GM18951 (cell line): ENCODE data around the gene RCSD1.
A peak's percentile ranks its signal among the peaks of the same experiment; 100 is the strongest.

ENCODE experiments used
- POLR2A ChIP-seq: IDR thresholded peaks from 4 replicates; pipeline ENCODE4 v1.6.1; 2011; ENCODE audit warnings: mild to moderate bottlenecking; ENCODE audit not compliant: insufficient read length, insufficient read depth; ENCODE audit errors: extremely low read depth
- in situ Hi-C: fragments of 300-500 bp; cut with MboI; formaldehyde crosslinking; loops from one replicate; pipeline ENCODE4 v1.12.0; 2022; ENCODE audit warnings: low sequenced_read_pairs, mixed read lengths, inconsistent platforms; ENCODE audit not compliant: unreplicated experiment

RCSD1 gene

DNA sequence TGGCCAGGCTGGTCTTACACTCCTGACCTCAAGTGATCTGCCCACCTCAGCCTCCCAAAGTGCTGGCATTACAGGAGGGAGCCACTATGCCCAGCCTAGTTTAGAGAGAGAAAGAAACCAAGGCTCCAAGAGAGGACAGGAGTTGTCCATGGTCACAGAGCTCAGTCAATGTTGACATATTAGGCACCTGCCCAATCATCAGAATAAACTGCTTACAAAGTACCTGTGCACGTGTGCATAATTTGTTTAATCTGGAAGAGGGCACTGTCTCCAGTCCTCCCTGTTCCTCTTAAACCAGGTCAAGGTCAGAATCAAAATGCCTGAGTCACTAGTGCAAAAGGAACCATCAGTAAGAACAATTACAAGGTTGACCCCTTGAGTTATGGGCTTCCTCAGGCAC is 71.5 kb downstream of the RCSD1 start:
- TF ChIP-seq POLR2A: no peak
- in situ Hi-C loops: no loop called here

DNA sequence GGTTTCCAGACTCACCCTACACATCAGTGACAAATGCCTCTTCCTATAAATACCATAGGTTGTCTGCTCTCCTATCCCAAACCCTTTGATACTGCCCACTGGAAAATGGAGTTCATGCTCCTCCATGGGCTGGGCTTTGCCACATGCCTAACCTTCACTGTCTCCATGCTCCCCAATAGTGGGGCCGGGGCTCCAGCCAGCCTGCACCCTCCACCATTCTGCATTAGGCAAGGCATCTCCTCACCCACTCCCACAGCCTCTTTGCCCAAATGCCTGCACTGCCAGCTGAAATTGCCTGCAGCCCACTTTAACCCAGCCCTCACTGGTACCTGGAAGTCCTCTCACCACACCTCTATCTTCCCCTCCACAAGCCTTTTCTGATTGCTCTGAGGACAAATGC is 73.5 kb downstream of the RCSD1 start:
- in situ Hi-C loops: no loop called here
- TF ChIP-seq POLR2A: no peak

DNA sequence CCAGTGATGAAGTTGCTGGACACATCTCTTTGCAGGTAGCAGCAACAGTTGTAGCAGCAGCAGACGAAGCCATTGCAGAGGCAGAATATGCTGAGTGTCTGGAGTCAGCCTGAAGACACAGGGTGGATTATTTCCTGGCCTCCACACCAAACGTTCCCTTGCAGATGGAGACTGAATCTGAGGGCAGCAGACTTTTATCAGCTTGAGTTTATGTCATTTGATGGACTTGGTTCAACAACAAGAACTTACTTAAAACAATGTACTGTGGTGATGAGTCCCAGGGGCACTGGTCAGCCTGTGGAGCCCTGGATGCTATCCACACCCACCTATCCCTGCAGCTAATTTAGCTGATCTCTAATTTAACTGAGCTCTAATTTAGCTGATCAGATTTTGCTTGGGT is 74.7 kb downstream of the RCSD1 start:
- no peak for TF ChIP-seq POLR2A
- in situ Hi-C loops: no loop called here

DNA sequence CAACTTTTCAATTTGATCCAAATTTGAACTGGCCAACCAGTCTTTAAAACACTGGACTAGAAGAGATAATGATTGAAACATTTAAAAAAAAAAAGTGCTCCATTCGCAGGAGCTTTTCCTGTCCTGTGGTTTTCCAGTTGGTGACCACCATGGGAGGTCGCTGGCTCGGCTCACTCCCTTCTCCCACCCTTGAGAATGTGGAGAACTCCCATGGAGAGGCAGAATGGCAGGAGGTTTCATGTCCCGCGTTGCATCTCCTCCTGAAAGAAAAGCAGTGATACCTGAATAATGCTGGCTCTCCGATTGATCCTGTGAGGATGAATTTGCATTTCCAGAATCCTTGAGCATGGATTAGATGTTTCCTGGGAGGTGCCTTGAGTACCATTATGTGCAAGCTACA is 75.2 kb downstream of the RCSD1 start:
- in situ Hi-C loops: no loop called here

DNA sequence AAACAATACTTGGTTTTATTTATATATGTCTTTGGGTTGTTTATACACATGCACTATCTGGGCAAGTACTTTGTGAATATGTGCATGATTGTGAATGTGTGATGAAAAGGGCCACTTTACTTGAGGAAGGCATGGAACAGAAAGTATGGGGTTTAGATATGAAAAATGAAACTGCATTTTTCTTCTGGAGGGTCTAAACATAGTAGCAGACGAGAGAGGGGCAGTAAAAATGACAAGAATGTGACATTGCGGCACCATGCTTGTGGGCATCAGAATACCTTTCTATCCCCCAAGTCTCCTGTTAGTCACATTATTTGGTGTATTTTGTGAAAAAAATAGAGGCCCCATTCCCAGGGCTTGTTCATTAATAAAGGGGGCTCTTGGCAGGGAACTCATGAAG is 76.3 kb downstream of the RCSD1 start:
- in situ Hi-C loops: no loop called here
- TF ChIP-seq POLR2A: no peak

More for the DNA sequence above, 75.2 kb downstream of the RCSD1 start:
- no peak for TF ChIP-seq POLR2A

DNA sequence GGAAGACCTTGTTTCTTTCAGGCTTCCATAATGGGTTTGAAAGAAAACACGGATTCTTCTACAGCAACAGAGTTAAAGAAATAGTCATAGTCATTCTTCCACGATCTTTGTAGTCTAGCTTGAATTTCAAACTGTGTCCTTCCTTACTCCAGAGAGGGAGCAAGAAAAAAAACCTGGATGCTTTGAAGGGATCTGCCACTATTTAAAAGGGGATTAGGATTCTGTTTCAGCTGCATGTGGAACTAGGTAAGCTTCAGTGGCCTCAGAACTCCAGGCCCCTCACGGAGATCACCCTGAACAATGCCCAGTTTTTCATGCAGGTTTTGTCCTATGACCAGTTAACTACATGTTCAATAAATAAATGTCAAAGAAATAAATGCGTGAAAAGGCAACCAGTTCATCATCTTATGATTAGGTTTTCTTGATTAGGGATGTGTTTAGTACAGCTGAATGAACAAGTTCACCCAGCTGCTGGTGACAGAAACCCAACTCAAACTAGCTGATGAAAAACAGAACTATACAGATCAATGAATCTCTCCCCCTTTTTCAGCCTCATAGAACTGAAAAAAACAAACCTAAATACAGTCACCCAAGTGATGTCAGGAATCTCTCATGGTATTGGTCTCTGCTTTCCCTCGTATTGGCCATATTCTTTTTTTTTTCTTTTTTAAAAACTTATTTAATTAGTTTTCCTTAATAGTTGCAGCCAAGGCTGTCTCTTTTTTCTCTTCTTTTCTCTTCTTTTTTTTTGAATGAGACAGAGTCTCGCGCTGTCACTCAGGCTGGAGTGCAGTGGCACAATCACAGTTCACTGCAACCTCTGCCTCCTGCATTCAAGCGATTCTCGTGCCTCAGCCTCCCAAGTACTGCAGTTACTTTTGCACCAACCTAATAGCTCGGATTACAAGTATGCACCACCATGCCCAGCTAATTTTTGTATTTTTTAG is 77.2 kb downstream of the RCSD1 start:
- in situ Hi-C loops: no loop called here
- no peak for TF ChIP-seq POLR2A

DNA sequence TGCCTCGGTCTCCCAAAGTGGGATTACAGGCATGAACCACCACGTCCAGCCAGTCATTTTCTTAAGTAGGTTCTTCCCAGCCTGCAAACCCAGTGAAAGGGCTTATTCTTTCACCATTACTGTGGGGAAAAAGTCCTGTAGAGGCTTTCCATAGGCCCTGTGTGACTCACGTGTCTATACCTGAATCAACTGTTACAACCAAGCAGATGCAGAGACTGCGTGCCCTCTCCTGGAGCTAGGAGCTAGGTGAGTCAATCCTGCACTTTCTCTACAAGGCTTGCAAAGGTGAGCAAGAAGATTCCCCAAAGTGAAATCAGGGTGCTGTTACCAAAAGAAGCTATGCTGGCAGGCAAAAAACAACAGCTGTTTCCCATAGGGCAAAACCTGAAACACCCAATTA is 77.9 kb downstream of the RCSD1 start:
- TF ChIP-seq POLR2A: no peak
- in situ Hi-C loops: no loop called here

DNA sequence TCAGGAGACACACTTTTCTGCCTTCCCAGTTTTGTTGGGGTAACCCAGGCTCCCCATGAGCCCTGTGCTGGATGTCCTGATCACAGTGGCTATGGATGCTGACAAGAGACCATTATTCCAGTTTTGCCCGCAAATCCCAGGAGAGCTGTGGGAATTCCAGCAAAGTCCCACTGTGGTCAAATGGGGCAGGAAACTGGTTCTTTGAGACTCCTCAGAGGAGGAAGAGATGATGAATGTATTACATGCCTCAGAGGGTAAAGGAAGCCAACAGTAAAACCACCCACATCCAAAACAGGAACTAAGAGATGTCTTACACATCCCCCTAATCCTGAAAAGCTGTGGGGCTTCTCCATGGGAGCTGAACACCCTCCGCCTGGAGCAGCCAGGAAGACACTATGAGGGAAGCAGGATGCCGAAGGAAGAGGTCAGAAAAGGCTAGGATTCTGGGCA is 78.9 kb downstream of the RCSD1 start:
- no peak for TF ChIP-seq POLR2A
- in situ Hi-C loops: no loop called here

DNA sequence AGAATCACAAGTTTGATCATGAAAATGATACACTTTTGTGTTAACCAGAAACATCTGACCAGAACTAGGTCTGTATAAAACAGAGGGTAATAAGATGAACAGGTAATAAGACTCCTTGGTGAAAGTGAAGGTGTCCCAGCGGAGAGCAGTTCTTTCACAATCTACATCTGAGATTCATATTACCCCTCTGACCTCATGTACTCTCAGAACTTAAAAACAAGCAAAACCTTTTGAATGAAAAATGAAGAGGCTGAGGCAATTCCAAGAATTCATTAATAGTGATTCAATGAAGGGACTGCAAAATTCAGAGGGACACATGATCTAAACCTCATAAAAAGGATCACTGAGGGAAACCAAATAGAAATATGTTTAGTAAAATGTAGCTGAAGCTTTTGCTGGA is 80.8 kb downstream of the RCSD1 start:
- TF ChIP-seq POLR2A: no peak
- in situ Hi-C loops: no loop called here

DNA sequence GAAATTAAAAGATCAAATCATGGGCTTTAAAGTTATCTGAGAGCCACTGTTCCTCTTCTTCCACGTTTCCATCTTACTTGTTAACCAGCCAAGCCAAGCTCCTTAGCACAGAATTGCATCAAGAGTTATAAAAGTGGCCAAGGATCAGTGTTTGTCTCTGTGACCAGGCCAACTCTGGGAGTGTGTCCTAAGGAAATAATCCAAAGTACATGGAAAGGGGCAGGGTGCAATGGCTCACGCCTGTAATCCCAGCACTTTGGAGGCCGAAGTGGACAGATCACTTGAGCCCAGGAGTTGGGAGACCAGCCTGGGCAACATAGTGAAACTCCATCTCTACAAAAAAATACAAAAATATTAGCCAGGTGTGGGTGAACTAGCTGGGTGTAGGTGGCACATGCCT is 81.8 kb downstream of the RCSD1 start:
- in situ Hi-C loops: no loop called here
- no peak for TF ChIP-seq POLR2A

DNA sequence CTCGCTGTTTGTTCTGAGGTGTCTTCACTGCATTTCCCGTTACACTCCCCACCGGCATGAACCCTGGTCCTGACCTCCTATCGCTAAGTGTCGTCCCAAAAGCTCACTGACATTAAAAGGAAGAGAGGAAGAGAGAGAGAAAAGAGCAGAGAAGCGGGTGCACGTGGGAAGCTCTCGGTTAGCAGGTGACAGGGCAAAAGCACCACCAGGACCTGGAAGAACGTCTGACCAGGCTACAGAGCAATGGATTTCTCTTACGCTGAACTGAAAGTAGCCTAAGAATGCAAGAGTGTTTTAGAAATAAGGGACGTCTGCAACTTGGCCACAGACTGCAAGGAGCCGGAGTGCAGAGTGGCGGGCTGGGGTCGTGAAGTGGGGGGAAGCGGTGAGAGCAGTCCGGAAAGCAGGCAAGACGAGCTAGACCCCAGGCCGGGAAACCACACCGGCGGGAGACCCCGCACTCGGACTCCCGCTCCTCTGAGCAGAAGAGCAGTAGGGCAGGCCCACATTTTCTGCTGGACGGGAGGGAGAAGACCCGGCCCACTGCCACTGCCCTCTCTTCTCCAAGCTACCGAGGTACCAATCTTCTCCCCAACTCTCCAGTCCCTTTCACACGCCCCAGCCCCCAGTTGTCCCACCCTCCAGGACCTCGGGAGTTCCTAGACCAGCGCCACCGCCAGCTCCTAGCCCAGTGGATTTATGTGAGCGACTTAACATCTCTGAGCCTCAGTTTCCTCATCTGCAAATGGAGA is 83.5 kb downstream of the RCSD1 start:
- no peak for TF ChIP-seq POLR2A
- in situ Hi-C loops: no loop called here

DNA sequence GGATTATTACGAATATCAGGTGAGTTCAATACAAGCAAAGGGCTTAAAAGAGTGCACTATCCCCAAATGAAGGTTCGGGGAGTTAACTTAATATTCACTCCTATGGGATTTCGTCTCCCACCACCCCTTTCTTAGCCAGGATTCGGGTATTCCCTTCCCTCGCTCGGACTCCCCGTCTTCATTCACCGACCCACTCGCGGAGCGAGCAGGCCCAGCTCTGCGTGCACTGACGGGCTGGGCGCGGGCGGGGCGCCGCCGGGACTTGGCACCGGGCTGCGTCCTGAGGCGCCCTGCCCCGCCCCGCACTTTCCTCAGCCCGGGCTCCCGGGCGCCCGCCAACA is 84.0 kb downstream of the RCSD1 start:
- TF ChIP-seq POLR2A: no peak
- in situ Hi-C loops: no loop called here

DNA sequence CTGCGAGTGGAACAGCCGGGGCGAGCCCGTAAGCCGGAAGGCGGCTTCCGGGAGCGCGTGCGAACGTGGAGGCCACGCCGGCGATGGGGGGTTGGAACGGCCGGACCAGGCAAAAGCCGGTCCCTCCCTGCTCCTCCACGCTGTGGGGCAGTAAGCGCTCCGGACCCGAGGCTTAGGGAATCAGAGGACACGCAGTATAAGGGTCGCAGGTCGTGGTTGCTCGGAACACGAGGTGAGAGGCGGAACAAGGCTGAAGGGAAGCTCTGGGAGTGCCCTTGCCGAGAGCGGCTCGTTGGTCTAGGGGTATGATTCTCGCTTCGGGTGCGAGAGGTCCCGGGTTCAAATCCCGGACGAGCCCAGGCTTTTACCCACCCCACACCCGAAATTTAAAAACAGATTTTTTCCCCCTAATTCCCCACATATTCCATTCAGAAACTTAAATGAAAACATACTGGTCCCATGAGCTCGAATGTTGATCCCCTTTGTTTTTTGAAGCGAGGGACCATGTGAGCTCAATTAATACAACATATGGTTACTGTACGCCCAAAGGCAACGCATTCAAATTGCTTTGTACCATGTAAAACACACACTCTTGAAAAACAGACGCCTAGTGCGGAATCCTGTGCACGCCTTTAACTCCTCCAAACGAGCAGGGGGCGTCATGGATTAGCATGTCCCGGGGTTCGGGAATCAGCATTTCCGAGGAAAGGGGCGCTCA is 84.6 kb downstream of the RCSD1 start:
- peak; percentile 69 for TF ChIP-seq POLR2A
- in situ Hi-C loops: no loop called here
